Measurements from ENCODE around the gene PEX14. TPM values are rescaled to one million over a fixed set of nuclear protein-coding genes. Genes with fewer than 3 reads are reported as not detected.

PEX14 gene
- total RNA-seq, 1 experiment from 2014 or later = 27.3 TPM

DNA sequence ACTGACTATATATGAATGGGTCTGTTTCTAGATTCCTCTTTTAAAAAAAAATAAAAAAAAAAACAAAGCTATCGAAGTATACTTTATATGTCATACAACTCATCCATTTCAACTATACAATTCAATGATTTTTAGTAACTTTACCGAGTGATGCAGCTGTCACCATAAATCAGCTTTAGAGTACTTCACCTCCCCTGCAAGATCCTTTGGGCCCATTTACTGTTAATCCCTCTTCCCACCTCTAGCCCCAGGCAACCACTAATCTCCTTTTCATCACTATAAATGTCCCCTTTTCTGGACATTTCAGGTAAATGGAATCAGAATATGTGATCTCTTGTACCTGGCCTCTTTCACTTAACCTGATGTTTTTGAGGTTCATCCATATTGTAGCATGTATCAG, 133.9 kb downstream of the PEX14 start (continued):
- TF ChIP-seq, protein P1, sequence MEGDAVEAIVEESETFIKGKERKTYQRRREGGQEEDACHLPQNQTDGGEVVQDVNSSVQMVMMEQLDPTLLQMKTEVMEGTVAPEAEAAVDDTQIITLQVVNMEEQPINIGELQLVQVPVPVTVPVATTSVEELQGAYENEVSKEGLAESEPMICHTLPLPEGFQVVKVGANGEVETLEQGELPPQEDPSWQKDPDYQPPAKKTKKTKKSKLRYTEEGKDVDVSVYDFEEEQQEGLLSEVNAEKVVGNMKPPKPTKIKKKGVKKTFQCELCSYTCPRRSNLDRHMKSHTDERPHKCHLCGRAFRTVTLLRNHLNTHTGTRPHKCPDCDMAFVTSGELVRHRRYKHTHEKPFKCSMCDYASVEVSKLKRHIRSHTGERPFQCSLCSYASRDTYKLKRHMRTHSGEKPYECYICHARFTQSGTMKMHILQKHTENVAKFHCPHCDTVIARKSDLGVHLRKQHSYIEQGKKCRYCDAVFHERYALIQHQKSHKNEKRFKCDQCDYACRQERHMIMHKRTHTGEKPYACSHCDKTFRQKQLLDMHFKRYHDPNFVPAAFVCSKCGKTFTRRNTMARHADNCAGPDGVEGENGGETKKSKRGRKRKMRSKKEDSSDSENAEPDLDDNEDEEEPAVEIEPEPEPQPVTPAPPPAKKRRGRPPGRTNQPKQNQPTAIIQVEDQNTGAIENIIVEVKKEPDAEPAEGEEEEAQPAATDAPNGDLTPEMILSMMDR (IDR thresholded peaks at IDR 0.05) = no peak
- no peak for TF ChIP-seq AR (CRISPR knock-in tag; IDR thresholded peaks at IDR 0.05)
- TF ChIP-seq FOXK1 (CRISPR knock-in tag; IDR thresholded peaks at IDR 0.05) = no peak
- no peak for TF ChIP-seq ZNF396 (CRISPR knock-in tag; IDR thresholded peaks at IDR 0.05; ENCODE audit: borderline replicate concordance)
- no peak for TF ChIP-seq SP1 (CRISPR knock-in tag; conservative IDR thresholded peaks at IDR 0.05)
- no peak for TF ChIP-seq PRRX2 (CRISPR knock-in tag; IDR thresholded peaks at IDR 0.05)
- TF ChIP-seq, protein P2, sequence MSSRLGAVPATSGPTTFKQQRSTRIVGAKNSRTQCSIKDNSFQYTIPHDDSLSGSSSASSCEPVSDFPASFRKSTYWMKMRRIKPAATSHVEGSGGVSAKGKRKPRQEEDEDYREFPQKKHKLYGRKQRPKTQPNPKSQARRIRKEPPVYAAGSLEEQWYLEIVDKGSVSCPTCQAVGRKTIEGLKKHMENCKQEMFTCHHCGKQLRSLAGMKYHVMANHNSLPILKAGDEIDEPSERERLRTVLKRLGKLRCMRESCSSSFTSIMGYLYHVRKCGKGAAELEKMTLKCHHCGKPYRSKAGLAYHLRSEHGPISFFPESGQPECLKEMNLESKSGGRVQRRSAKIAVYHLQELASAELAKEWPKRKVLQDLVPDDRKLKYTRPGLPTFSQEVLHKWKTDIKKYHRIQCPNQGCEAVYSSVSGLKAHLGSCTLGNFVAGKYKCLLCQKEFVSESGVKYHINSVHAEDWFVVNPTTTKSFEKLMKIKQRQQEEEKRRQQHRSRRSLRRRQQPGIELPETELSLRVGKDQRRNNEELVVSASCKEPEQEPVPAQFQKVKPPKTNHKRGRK (CRISPR knock-in tag; IDR thresholded peaks at IDR 0.05; ENCODE audit: borderline replicate concordance) = no peak
- TF ChIP-seq AFF4 (CRISPR knock-in tag; IDR thresholded peaks at IDR 0.05; ENCODE audit: borderline replicate concordance) = no peak
- no peak for TF ChIP-seq ZNF219 (CRISPR knock-in tag; IDR thresholded peaks at IDR 0.05; ENCODE audit: borderline replicate concordance)
- no peak for TF ChIP-seq ZNF263 (CRISPR knock-in tag; IDR thresholded peaks at IDR 0.05; ENCODE audit: low read depth)

DNA sequence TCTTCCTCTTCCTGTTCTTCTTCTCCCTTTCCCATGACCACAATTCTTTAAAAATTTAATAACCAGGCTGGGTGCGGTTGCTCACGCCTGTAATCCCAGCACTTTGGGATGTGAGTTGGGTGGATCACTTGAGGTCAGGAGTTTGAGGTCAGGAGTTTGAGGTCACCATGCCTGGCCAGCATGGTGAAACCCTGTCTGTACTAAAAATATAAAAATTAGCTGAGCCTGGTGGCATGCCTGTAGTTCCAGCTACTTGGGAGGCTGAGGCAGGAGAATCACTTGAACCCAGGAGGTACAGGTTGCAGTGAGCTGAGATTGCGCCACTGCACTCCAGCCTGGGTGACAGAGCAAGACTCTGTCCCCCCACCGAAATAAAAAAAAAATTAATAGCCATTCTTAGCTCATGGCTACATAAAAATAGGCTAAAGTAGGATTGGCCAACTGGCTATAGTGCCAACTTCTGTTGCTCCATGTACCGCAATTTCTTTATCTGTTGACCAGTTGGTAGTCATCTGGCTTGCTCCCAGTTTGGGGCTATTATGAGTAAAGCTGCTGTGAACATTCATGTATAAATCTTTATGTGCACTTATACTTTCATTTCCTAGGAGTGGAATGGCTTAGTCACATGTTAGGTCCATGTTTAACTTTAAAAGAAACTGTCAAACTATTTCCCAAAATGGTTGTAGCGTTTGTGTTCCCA, 136.3 kb downstream of the PEX14 start:
- CTCF ChIA-PET = no interaction called here
- H3K9me3 Mint-ChIP-seq = no peaks in the 10 kb centered on the region
- H3K4me1 Mint-ChIP-seq = peaks cover 16% of the 10 kb centered on the region
- TF ChIP-seq TCF7 (CRISPR knock-in tag; IDR thresholded peaks at IDR 0.05; ENCODE audit: low read depth) = no peak
- POLR2A ChIA-PET = no interaction called here
- H3K27me3 Mint-ChIP-seq (ENCODE audit: low read depth) = no peaks in the 10 kb centered on the region
- DNase-seq (ENCODE audit: low spot score) = no peak
- no peak overlapping the region for H3K27ac Mint-ChIP-seq
- H3K4me3 Mint-ChIP-seq = no peak overlapping the region
- H3K36me3 Mint-ChIP-seq = no peaks in the 10 kb centered on the region
- ATAC-seq = no peak

- ChIA-PET POLR2A (interaction anchor here (1.0 kb wide), 1 partner anchor 16 kb away, joined by 3 read pairs; no protein-coding TSS in a partner anchor), CTCF (no interaction called here)
- Mint-ChIP-seq H3K4me1 (peaks cover 16% of the 10 kb centered on the region), H3K36me3 (no peaks in the 10 kb centered on the region), H3K4me3 (no peak overlapping the region), H3K27ac (no peak overlapping the region; the same call in none of the 2 replicates), H3K9me3 (no peaks in the 10 kb centered on the region), H3K27me3 (ENCODE audit: low read depth) (no peaks in the 10 kb centered on the region)
- no peak for ATAC-seq
- DNase-seq (ENCODE audit: low spot score) = no peak
- TF ChIP-seq ELF4 (CRISPR knock-in tag; IDR thresholded peaks at IDR 0.05; ENCODE audit: low read depth) = no peak
- TF ChIP-seq ZBTB21 (CRISPR knock-in tag; IDR thresholded peaks at IDR 0.05; ENCODE audit: borderline replicate concordance) = no peak
- no peak for TF ChIP-seq ZNF317 (CRISPR knock-in tag; IDR thresholded peaks at IDR 0.05; ENCODE audit: borderline replicate concordance, low read depth)
- TF ChIP-seq, protein P3, sequence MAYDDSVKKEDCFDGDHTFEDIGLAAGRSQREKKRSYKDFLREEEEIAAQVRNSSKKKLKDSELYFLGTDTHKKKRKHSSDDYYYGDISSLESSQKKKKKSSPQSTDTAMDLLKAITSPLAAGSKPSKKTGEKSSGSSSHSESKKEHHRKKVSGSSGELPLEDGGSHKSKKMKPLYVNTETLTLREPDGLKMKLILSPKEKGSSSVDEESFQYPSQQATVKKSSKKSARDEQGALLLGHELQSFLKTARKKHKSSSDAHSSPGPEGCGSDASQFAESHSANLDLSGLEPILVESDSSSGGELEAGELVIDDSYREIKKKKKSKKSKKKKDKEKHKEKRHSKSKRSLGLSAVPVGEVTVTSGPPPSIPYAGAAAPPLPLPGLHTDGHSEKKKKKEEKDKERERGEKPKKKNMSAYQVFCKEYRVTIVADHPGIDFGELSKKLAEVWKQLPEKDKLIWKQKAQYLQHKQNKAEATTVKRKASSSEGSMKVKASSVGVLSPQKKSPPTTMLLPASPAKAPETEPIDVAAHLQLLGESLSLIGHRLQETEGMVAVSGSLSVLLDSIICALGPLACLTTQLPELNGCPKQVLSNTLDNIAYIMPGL (CRISPR knock-in tag; IDR thresholded peaks at IDR 0.05) = no peak
- no peak for TF ChIP-seq ZBTB43 (CRISPR knock-in tag; IDR thresholded peaks at IDR 0.05)
- no peak for TF ChIP-seq IRF2 (CRISPR knock-in tag; IDR thresholded peaks at IDR 0.05; ENCODE audit: borderline replicate concordance, low read depth)
These were observed 137.8 kb downstream of the PEX14 start for GRCh38 chr1:10612436-10613160.

Data from WTC11 (cell line).